Measurements from ENCODE around the gene LACTB.
"Not testable (repeated sequence)": the region's sequence is repeated elsewhere in the genome, so short reads cannot be mapped to it uniquely, and the experiment has no call there.

LACTB gene

GRCh38 chr15:63103416-63103815 lies 18.2 kb upstream of the LACTB start:
- H3K36me3 Mint-ChIP-seq (ENCODE audit: low read depth) = peaks cover 3% of the 10 kb centered on the region
- TF ChIP-seq CTCF (IDR thresholded peaks at IDR 0.05; ENCODE audit: unreplicated experiment in 3 of 3) = no peak
- H3K4me3 Mint-ChIP-seq = no peak overlapping the region
- peaks cover 6% of the 10 kb centered on the region for H3K9me3 Mint-ChIP-seq
- H3K27me3 Mint-ChIP-seq (ENCODE audit: low read depth) = peaks cover 5% of the 10 kb centered on the region
- no peak overlapping the region for H3K27ac Mint-ChIP-seq
- H3K4me1 Mint-ChIP-seq = peaks cover 5% of the 10 kb centered on the region

- Mint-ChIP-seq H3K4me3 (no peak overlapping the region), H3K9me3 (peaks cover 8% of the 10 kb centered on the region), H3K27ac (no peak overlapping the region), H3K27me3 (ENCODE audit: low read depth) (peaks cover 5% of the 10 kb centered on the region), H3K36me3 (ENCODE audit: low read depth) (peaks cover under 1% of the 10 kb centered on the region), H3K4me1 (peaks cover 13% of the 10 kb centered on the region)
- no peak for TF ChIP-seq CTCF (IDR thresholded peaks at IDR 0.05; ENCODE audit: unreplicated experiment in 3 of 3)
These were observed 16.9 kb upstream of the LACTB start for GRCh38 chr15:63104727-63105126.

GRCh38 chr15:63105354-63105753 lies 16.3 kb upstream of the LACTB start:
- not testable (repeated sequence) for H3K4me3 Mint-ChIP-seq; H3K27me3 Mint-ChIP-seq (ENCODE audit: low read depth); H3K36me3 Mint-ChIP-seq (ENCODE audit: low read depth); H3K27ac Mint-ChIP-seq; H3K9me3 Mint-ChIP-seq
- peaks cover 13% of the 10 kb centered on the region for H3K4me1 Mint-ChIP-seq

GRCh38 chr15:63107895-63108546 lies 13.6 kb upstream of the LACTB start:
- Mint-ChIP-seq H3K27me3 (ENCODE audit: low read depth) (peaks cover 5% of the 10 kb centered on the region), H3K4me1 (peaks cover 19% of the 10 kb centered on the region), H3K36me3 (ENCODE audit: low read depth) (no peaks in the 10 kb centered on the region), H3K9me3 (peaks cover 5% of the 10 kb centered on the region), H3K4me3 (peak overlapping the region in 1 of 3 experiments; percentile 35), H3K27ac (peak overlapping the region; percentile 93 to 97 (median 96))
- TF ChIP-seq CTCF (IDR thresholded peaks at IDR 0.05; ENCODE audit: unreplicated experiment in 3 of 3) = no peak

- Mint-ChIP-seq H3K9me3 (peaks cover 5% of the 10 kb centered on the region), H3K27me3 (ENCODE audit: low read depth) (peaks cover 4% of the 10 kb centered on the region), H3K4me1 (peaks cover 19% of the 10 kb centered on the region), H3K27ac (peak overlapping the region in 2 of 3 experiments; percentile 47 to 96), H3K4me3 (no peak overlapping the region), H3K36me3 (ENCODE audit: low read depth) (no peaks in the 10 kb centered on the region)
- TF ChIP-seq CTCF (IDR thresholded peaks at IDR 0.05; ENCODE audit: unreplicated experiment in 3 of 3) = no peak
These were observed 12.2 kb upstream of the LACTB start for GRCh38 chr15:63109498-63109897.

- Mint-ChIP-seq H3K9me3 (peaks cover 5% of the 10 kb centered on the region), H3K36me3 (ENCODE audit: low read depth) (no peaks in the 10 kb centered on the region), H3K4me1 (peaks cover 19% of the 10 kb centered on the region), H3K4me3 (no peak overlapping the region), H3K27me3 (ENCODE audit: low read depth) (no peaks in the 10 kb centered on the region), H3K27ac (peak overlapping the region in 2 of 3 experiments; percentile 28 to 47)
- TF ChIP-seq CTCF (IDR thresholded peaks at IDR 0.05; ENCODE audit: unreplicated experiment in 3 of 3) = no peak
These were observed 11.7 kb upstream of the LACTB start for GRCh38 chr15:63109920-63110319.

Data from nephron (organoid).